ENCODE data around the gene SASH3.

- TF ChIP-seq ZFX (IDR thresholded peaks at IDR 0.05), result no peak
- TF ChIP-seq, protein P1, sequence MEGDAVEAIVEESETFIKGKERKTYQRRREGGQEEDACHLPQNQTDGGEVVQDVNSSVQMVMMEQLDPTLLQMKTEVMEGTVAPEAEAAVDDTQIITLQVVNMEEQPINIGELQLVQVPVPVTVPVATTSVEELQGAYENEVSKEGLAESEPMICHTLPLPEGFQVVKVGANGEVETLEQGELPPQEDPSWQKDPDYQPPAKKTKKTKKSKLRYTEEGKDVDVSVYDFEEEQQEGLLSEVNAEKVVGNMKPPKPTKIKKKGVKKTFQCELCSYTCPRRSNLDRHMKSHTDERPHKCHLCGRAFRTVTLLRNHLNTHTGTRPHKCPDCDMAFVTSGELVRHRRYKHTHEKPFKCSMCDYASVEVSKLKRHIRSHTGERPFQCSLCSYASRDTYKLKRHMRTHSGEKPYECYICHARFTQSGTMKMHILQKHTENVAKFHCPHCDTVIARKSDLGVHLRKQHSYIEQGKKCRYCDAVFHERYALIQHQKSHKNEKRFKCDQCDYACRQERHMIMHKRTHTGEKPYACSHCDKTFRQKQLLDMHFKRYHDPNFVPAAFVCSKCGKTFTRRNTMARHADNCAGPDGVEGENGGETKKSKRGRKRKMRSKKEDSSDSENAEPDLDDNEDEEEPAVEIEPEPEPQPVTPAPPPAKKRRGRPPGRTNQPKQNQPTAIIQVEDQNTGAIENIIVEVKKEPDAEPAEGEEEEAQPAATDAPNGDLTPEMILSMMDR (IDR thresholded peaks at IDR 0.05 in 2 of 3, conservative IDR thresholded peaks at IDR 0.05 in 1 of 3; ENCODE audit: borderline replicate concordance in 1 of 3, insufficient read depth in 1 of 3, low read depth in 2 of 3, low read length in 2 of 3), result no peak
- TF ChIP-seq ELF1 (IDR thresholded peaks at IDR 0.05; ENCODE audit: borderline replicate concordance, low read depth), result no peak
These were observed 11.1 kb downstream of the SASH3 start for GRCh38 chrX:129790808-129791207.

Measured in HCT116 (cell line).